Stimulated activated naive CD8-positive, alpha-beta T cell treated with anti-CD3 and anti-CD28 coated beads, Interleukin-15, Interleukin-2, amounts not matched to agents 100 ng/mL and 50 ng/mL, for 24 hours (primary cell): ENCODE measurements around the gene MATN1.
"Not testable (repeated sequence)": the region's sequence is repeated elsewhere in the genome, so short reads cannot be mapped to it uniquely, and the experiment has no call there.

Source experiments
- H3K27ac Mint-ChIP-seq: one replicate; pipeline ENCODE4 v1.8.0; 2021; ENCODE audit warnings: mild to moderate bottlenecking, mixed read lengths
- H3K27me3 Mint-ChIP-seq: one replicate; pipeline ENCODE4 v1.8.0; 2021; ENCODE audit warnings: mixed read lengths
- H3K36me3 Mint-ChIP-seq: one replicate; pipeline ENCODE4 v1.8.0; 2021; ENCODE audit warnings: low read depth, mixed read lengths
- H3K4me1 Mint-ChIP-seq: one replicate; pipeline ENCODE4 v1.8.0; 2021; ENCODE audit warnings: low read depth, mixed read lengths
- H3K4me3 Mint-ChIP-seq: one replicate; pipeline ENCODE4 v1.8.0; 2021; ENCODE audit warnings: mild to moderate bottlenecking, mixed read lengths
- H3K9me3 Mint-ChIP-seq: one replicate; pipeline ENCODE4 v1.8.0; 2021; ENCODE audit warnings: mixed read lengths

The MATN1 gene

DNA sequence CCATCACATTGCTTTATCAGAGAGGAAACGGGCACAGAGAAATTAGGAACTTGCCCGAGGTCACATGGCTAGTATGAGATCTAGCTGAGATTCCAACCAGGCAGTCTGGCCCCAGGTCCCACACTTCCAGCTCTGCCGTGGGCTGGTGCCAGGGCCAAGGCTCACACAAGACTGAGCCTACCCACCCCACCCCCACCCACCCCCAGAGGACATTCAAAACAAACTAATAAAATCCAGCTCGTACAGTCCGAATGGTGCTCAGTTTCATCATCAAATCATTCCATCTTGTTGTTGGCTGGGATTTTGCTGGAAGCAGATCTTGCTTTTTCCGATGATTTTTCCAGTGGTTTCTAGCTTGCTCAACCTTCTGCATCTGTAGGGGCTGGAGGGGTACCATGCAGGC is 27.9 kb downstream of the MATN1 start:
- Mint-ChIP-seq H3K27me3 (peaks cover 7% of the 10 kb centered on the region), H3K4me3 (no peak overlapping the region), H3K36me3 (no peaks in the 10 kb centered on the region), H3K27ac (no peak overlapping the region), H3K9me3 (no peaks in the 10 kb centered on the region), H3K4me1 (no peaks in the 10 kb centered on the region)

GRCh38 chr1:30694280-30695175 is 28.9 kb downstream of the MATN1 start:
- no peak overlapping the region for H3K4me3 Mint-ChIP-seq
- H3K4me1 Mint-ChIP-seq: no peaks in the 10 kb centered on the region
- no peaks in the 10 kb centered on the region for H3K9me3 Mint-ChIP-seq
- H3K27me3 Mint-ChIP-seq: peaks cover 7% of the 10 kb centered on the region
- no peak overlapping the region for H3K27ac Mint-ChIP-seq
- H3K36me3 Mint-ChIP-seq: no peaks in the 10 kb centered on the region

DNA sequence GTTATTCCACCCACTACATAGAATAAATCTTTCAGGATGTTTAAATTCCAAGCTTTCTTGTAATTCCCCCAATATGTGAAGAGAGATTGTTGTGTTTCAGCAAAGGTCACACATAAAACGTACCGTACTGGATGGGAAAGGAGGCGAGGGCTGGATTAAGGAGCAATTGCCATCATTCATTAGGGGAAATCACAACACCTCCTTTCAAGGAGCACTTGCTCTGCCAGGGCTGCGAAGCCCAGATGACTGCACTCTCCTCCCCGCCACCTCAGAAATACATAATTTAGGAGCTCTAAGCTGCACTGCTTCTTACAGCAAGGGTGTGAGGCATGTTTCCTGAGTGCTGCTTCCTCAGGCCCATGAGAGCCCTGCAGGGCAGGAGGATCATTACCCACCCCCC is 29.6 kb downstream of the MATN1 start:
- peaks cover 7% of the 10 kb centered on the region for H3K27me3 Mint-ChIP-seq

DNA sequence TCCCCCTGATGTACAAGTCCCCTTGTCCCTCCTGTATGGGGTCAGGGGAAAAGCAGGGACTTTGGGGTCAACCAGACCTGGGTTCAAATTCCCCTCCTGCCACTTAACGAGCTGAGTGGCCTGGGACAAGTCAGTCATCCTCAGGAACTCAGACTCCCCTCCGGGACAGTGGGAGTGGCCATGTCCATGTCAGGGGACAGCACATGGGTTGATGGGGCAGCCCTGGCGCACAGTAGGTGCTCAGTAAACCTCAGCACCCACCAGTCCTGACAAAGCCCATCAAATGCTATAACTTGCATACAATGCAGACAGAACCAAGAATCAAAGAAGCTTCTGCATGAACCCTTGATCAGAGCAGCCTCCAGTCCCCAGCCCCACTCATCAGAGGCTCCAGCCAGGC is 30.0 kb downstream of the MATN1 start:
- no peaks in the 10 kb centered on the region for H3K36me3 Mint-ChIP-seq
- no peak overlapping the region for H3K4me3 Mint-ChIP-seq
- H3K27ac Mint-ChIP-seq: no peak overlapping the region
- H3K9me3 Mint-ChIP-seq: no peaks in the 10 kb centered on the region
- H3K4me1 Mint-ChIP-seq: no peaks in the 10 kb centered on the region
- H3K27me3 Mint-ChIP-seq: peaks cover 7% of the 10 kb centered on the region

More for the DNA sequence above, 29.6 kb downstream of the MATN1 start:
- no peaks in the 10 kb centered on the region for H3K4me1 Mint-ChIP-seq
- no peaks in the 10 kb centered on the region for H3K9me3 Mint-ChIP-seq
- H3K36me3 Mint-ChIP-seq: no peaks in the 10 kb centered on the region
- H3K4me3 Mint-ChIP-seq: no peak overlapping the region
- H3K27ac Mint-ChIP-seq: no peak overlapping the region

DNA sequence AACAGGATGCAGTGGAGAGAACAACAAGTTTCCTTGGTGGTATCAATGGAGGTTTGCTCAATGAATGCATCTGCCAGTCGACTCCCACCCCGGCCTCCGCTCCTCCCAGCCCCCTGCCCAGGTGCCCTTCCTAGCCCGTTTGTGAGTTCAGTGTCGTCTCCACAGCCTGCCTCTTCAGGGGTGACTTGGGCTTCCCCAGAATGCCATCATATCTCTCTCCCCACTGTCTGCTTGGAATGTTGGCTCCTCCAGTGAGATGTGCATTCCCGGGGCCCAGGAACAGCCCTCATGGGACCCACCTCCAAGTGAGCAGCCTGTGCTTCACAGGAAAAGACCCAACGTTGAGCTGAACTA is 30.5 kb downstream of the MATN1 start:
- H3K27me3 Mint-ChIP-seq: peaks cover 7% of the 10 kb centered on the region
- no peak overlapping the region for H3K4me3 Mint-ChIP-seq
- no peak overlapping the region for H3K27ac Mint-ChIP-seq
- no peaks in the 10 kb centered on the region for H3K9me3 Mint-ChIP-seq
- H3K36me3 Mint-ChIP-seq: no peaks in the 10 kb centered on the region
- H3K4me1 Mint-ChIP-seq: no peaks in the 10 kb centered on the region

- Mint-ChIP-seq H3K4me1 (no peaks in the 10 kb centered on the region), H3K9me3 (no peaks in the 10 kb centered on the region), H3K27ac (no peak overlapping the region), H3K27me3 (peaks cover 11% of the 10 kb centered on the region), H3K4me3 (no peak overlapping the region), H3K36me3 (no peaks in the 10 kb centered on the region)
Measured at GRCh38 chr1:30692201-30692947, 31.0 kb downstream of the MATN1 start.

- no peaks in the 10 kb centered on the region for H3K36me3 Mint-ChIP-seq
- H3K27ac Mint-ChIP-seq: no peak overlapping the region
- H3K4me1 Mint-ChIP-seq: no peaks in the 10 kb centered on the region
- no peaks in the 10 kb centered on the region for H3K9me3 Mint-ChIP-seq
- no peak overlapping the region for H3K4me3 Mint-ChIP-seq
- peaks cover 19% of the 10 kb centered on the region for H3K27me3 Mint-ChIP-seq
Measured at GRCh38 chr1:30691480-30691879, 31.9 kb downstream of the MATN1 start.

- Mint-ChIP-seq H3K9me3 (no peaks in the 10 kb centered on the region), H3K27ac (no peak overlapping the region), H3K4me3 (no peak overlapping the region), H3K4me1 (peaks cover under 1% of the 10 kb centered on the region), H3K27me3 (peaks cover 19% of the 10 kb centered on the region), H3K36me3 (no peaks in the 10 kb centered on the region)
Measured at GRCh38 chr1:30689901-30690645, 33.3 kb downstream of the MATN1 start.

DNA sequence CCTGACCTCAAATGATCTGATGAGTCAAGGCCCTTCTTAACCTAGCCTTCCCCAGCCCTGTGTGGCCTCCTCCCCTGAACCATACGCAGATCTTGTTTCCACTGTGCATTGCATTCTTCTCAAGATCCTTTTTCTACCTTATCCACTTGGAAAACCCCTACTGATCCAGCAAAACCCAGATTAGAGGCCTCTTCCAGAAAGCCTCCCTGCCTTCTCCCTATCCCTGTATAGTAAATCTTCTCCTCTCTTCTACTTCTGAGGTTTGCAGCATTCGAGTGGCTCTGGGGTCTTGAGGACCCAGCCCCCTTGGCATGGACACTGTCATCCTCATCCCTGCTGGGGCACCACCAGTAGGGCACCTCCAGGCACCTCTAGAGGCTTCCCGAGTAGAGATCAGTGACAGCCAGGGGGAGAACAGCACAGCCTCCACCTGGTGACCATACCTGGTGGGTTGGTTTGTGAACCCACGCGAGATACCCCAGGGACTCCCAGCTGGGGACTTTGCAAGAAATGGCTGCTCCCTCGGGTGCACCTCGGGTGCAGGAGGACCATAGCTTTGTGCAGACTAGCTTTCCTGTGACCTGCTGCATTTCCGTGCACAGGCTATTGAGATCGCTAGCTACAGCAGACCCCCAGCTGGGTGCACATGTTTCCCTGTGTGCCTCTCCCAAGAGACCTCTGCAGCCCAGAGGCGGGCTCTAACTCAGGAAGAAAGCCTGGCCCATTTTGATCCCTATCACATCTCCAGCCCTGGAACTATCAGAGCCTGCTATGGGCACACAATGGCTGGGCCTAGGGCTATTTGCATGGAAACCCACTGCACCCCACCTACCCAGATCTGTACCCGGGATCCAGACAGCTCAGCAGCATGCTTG is 34.2 kb downstream of the MATN1 start:
- Mint-ChIP-seq H3K27ac (no peak overlapping the region), H3K36me3 (no peaks in the 10 kb centered on the region), H3K9me3 (no peaks in the 10 kb centered on the region), H3K4me1 (peaks cover 4% of the 10 kb centered on the region), H3K27me3 (peaks cover 23% of the 10 kb centered on the region), H3K4me3 (no peak overlapping the region)

DNA sequence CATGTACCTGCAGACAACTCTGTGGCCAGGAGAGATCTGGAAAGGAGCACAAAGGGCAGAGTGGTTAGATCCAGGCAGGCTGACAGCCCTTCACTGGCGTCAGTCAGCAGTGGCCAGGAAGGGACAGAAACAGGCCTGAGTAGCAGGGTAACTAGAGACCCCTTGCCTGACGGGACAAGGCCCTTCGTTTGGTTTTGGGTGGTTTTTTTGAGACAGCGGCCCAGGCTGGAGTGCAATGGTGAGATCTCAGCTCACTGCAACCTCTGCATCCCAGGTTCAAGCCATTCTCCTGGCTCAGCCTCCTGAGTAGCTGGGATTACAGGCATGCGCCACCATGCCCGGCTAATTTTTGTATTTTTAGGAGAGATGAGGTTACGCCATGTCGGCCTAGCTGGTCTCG is 34.9 kb downstream of the MATN1 start:
- H3K4me1 Mint-ChIP-seq, H3K27ac Mint-ChIP-seq, H3K9me3 Mint-ChIP-seq, H3K4me3 Mint-ChIP-seq, H3K36me3 Mint-ChIP-seq: not testable (repeated sequence)
- H3K27me3 Mint-ChIP-seq: peaks cover 25% of the 10 kb centered on the region

GRCh38 chr1:30687886-30688285 is 35.5 kb downstream of the MATN1 start:
- Mint-ChIP-seq H3K4me3 (no peak overlapping the region), H3K36me3 (no peaks in the 10 kb centered on the region), H3K27me3 (peaks cover 27% of the 10 kb centered on the region), H3K4me1 (peaks cover 4% of the 10 kb centered on the region), H3K27ac (no peak overlapping the region), H3K9me3 (no peaks in the 10 kb centered on the region)

DNA sequence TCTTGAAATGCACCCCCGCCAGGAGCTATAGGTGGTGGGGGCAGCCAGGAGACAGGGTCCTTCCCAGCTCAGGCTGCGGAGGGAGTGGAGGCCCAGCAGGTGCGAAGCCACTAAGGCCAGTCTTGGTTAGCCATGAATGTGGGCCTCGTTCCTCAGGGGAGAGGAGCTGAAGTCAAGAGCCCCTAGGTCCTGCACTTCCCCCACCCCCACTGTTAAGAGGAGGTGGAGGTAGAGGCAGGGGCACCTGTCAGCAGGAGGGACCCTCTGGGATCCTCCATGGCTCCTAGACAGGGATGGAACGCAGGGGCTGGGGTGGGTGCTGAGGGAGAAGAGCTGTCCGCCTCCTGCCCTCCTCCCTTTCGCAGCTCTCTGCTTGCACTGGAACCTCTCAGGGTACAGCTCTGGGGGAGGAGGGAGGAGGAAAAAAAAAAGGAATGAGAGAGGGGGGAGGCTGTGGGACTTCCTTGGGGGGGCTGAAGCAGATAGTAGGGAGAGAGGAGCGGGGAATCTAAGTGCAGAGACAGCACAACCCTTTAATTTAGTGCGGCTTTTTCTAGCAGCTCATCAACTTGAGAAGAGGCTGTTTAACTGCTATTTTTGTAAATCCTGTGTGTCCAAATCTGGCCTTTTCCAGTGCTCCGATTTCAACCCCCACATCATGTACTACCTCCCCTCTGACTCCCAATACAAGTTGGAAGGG is 37.0 kb downstream of the MATN1 start:
- Mint-ChIP-seq H3K4me1 (peaks cover 4% of the 10 kb centered on the region), H3K9me3 (no peaks in the 10 kb centered on the region), H3K4me3 (no peak overlapping the region), H3K27ac (no peak overlapping the region), H3K36me3 (no peaks in the 10 kb centered on the region), H3K27me3 (peaks cover 35% of the 10 kb centered on the region)

- H3K27me3 Mint-ChIP-seq: peaks cover 34% of the 10 kb centered on the region
- peaks cover 4% of the 10 kb centered on the region for H3K4me1 Mint-ChIP-seq
- no peak overlapping the region for H3K4me3 Mint-ChIP-seq
- H3K36me3 Mint-ChIP-seq: no peaks in the 10 kb centered on the region
- no peak overlapping the region for H3K27ac Mint-ChIP-seq
- H3K9me3 Mint-ChIP-seq: no peaks in the 10 kb centered on the region
Measured at GRCh38 chr1:30685796-30686165, 37.6 kb downstream of the MATN1 start.
